GM19023 (cell line): ENCODE data around the gene GPC6.
"Not testable (repeated sequence)": the region's sequence is repeated elsewhere in the genome, so short reads cannot be mapped to it uniquely, and the experiment has no call there.

Experiments
- ATAC-seq: cut with Tn5 transposase; IDR thresholded peaks from one replicate; pipeline ENCODE4 v1.9.1; 2021; ENCODE audit warnings: mild to moderate bottlenecking, moderate library complexity; ENCODE audit not compliant: unreplicated experiment

GPC6 gene

DNA sequence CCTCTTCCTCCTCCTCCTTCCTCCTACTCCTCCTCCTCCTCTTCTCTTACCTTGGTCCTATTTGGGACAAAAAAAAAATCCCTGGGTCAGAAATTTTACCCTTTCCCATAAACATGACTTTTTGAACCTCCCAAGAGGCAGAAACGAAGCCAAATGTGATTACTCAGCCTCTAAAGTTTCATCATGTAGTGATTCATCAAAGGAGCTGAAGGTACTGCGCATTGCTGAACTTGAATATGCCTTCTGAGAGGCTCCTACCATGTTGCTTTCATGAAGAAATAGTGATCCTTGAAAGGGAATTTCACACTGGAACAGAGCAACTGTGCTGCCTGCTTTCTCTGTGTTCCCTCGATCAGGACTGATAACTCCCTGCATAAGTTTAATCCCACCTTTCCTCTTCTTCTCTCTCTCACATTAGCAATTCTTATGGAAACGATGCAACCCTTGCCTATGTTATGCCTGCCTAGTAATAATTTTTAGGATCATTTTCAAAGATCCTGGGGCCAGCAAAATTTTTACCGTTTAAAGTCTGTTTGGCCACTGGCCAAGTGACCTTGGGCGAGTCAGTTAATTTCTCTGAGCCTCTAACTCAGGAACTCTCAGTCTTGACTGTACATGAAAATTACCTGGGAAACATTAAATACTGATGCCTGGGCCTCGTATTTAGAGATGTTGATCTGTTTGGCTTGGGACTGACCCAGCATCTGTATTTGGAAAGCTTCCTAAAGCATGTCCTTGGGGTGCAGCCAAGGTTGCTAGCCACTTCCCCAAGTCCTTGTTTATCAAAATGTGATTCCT is 1103.3 kb downstream of the GPC6 start:
- ATAC-seq: no peak

DNA sequence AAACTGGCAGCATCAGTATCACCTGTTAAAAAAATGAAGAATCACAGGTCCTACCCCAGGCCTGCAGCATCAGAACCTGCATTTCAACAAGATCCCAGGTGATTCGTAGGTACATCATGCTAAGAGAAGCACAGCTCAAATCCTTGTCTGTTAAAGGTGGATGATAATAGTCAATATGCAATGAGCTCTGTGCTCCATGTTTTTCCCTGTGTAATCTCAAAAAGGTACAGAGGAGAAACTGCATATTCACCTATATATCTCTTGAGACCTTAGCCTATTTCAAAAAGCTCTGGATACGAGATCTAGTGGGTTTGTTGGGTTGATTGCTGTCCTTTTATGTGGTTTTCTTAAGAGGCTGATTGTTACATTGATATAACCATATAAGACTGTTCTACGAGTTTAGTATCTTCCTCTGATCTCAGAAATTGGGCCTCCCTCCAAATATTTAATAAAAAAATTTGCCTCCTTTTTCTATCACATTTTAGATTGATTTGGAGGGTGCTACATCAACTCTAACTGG is 1104.0 kb downstream of the GPC6 start:
- no peak for ATAC-seq

DNA sequence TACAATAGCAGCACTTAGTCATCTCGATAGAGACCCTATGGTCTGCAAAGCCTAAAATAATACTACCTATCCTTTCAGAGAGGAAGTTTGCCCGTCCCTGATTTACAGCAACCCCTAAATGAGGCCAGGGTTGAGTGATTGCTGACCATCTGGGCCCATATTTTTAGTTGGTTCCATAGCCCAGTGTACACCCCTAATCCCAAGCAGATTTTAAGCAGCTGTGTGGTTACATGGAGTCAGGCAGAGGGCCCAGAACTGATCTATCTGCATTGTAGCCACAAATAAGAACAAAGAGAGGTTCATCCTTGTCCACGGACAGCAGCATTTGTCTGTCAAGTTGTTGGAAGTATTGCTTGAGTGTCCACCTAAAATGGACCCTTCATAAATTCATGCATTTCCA is 1104.7 kb downstream of the GPC6 start:
- ATAC-seq: no peak

DNA sequence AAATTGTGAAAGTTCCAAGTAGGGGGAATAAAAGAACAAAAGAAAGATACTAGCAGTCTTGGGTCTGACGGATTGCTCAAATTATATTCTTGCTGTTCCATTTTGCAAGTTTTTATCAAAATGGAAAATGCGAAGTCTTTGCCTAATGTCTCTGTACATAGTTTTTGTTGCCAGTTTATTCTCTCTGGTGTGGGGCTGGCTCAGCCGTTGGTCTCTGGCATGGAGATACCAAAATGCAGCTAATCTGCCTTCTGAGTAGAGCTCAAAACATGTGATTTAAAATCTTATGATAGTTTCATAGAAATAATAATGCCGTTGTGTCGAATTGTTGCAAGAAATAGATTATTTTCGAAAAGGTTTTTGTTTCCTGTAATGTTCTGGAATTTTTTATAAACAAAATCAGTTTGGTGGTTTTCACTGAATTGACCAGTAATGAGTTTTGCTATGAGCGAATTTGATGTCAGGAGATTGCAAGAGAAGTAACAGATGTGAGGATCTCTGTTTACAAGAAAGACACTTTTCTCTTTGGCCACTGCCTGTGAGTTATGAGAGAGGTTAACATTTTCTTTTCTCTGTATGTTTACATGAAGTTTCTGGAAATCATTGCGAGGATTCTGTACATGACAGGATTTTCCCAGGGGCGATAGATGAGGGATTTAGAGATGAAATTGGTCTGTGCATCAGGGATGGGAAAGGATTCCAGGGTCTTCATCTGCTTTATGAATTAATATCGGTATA is 1105.9 kb downstream of the GPC6 start:
- ATAC-seq: no peak

DNA sequence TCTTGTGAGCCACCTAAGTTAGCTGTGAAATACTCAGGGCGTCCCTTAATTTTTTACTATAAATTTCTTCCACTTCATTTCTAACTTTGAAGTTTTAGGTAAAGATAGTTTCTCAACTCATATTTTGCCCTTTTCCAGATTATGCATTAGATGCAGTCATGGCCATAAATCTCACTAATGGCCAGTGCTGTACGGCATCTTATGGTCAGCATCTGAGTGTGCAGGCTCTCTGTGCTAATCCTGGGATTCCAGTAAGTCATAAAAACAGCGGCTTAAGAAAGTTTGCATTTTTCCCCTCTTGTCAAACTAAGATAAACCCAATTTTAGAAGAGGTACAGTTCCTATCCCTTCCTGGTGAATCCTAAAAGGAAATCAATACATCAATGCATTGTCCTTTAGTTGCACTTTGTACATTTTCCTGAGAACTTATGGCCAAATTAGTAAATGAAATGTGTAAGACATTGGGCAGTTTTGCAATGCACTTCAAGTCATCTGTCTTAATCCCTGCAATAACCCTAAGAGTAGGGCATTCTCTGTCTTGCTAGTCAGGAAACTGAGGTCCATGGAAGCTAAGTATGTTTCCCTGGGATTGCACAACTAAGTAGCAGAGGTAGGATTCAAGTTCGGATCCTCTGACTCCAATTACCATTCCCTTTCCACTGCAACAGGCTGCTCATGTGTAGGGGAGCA is 1106.7 kb downstream of the GPC6 start:
- no peak for ATAC-seq

DNA sequence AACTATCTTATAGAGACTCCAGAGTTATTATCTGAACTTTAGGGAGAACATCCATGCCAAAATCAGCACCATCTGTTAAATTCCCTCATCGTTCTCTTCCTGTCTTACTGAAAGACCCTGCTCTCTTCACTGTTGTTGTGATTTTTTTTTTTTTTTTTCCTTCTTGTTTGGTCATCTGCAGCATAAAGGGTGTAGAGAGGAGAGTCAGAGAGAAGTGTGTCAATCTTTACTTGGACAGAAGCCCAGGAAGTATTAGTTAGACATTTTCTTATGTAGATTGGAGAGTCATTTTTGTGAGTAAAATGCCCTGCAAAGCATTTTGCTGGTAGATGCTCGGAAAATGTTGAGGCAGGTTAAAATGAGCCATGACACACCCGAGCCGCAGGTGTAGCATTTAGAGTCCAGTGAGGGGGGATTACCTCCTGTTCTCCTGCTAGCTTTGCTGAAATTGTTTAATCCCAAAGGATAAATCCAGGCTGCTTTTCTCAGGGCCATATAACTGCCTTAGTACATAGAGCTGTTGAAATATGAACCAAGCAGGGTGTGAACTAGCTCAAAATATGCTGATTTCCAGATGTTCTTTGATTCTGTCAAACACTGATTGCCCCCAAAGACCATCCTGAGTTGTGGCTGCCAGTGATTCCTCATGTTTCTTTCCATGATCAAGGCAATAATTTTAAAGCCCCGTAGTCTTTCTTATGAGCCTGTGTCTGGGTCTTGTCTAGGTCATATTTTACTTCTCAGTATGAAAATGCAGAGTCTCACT is 1109.3 kb downstream of the GPC6 start:
- ATAC-seq: no peak

DNA sequence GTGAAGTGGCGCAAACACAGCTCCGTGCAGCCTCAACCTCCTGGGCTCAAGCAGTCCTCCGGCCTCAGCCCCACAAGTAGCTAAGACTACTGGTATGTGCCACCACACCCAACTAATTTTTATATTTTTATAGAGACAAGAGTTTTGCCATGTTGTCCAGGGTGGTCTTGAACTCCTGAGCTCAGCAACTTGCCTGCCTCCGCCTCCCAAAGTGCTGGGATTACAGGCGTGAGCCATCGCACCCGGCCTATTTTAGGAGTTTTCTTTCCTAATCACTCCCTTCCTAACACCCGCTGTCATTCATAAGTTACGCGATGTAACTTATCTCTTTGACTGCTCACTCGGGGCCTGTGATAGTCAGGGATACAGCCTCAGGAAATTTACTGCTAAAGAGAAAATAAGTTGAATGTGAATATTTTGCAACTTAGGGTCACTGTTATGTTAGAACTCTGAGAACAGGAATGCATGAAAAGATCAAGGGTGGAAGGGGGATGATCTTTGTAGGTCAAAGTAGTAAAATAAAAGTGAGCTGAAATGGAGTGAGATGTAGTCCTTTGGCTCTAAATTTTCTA is 1112.6 kb downstream of the GPC6 start:
- no peak for ATAC-seq

DNA sequence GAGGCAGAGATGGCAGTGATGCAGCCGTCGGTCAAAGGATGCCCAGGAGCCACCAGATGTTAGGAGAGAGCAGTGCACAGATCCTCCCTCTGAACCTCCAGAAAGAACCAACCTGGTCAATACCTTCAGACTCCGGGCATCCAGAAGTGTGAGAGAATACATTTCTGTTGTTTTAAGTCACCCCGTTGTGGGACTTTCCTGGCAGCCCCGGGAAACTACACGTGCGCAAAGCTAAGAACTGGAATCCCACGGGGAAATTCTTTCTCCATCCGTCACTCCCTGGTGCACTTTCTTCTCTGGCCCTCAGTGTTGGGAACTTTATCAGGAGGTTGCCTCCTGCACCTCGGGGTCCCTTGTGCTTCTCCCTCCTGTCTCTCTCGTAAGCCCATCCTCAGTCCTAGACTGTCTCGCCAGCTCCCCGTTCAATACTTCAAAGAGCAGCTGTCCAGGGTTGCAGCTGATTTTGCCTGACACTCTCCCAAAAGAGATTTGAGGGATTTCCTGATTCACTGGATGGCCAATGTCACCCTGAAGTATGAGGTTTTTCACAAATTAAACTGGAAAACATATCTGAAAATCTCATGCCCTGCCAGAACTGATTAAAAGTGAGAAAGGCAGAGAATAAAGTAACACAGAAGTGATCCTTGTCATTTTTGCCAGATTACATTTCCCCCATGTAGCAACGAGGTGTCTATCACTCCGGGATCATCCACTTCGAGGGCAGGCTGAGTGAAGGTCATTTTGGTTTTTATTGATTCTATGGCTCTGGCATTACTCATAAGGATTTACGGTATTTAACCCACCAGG is 1116.0 kb downstream of the GPC6 start:
- ATAC-seq: no peak

DNA sequence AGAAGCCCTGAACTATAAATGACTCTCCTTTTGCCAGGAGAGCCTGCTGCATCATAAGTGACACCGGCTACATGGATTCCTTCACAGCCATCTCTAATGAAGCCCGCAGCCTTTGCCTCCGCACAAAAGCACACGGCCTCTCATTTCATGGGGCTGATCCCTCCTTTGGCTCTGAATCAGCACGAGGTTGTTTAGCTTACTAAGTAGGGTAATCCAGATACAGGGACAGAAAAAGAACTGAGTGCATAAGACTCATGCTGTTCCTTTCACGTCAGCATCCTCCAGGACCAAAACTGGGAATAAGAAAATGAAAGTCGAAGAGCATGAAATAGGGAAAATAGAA is 1116.6 kb downstream of the GPC6 start:
- no peak for ATAC-seq

DNA sequence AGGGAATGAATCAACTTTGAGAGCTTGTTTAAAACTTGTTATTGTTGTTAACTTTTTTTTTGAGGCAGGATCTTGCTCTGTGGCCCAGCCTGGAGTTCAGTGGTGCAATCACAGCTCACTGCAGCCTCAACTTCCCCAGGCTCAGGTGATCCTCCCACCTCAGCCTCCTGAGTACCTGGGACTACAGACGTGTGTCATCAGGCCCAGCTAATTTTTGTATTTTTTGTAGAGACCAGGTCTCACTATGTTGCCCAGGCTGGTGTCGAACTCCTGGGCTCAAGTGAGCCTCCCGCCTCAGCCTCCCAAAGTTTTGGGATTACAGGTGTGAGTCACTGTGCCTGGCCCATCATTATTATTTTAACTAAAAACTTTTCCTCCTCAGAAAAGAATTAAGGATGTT is 1117.1 kb downstream of the GPC6 start:
- not testable (repeated sequence) for ATAC-seq

DNA sequence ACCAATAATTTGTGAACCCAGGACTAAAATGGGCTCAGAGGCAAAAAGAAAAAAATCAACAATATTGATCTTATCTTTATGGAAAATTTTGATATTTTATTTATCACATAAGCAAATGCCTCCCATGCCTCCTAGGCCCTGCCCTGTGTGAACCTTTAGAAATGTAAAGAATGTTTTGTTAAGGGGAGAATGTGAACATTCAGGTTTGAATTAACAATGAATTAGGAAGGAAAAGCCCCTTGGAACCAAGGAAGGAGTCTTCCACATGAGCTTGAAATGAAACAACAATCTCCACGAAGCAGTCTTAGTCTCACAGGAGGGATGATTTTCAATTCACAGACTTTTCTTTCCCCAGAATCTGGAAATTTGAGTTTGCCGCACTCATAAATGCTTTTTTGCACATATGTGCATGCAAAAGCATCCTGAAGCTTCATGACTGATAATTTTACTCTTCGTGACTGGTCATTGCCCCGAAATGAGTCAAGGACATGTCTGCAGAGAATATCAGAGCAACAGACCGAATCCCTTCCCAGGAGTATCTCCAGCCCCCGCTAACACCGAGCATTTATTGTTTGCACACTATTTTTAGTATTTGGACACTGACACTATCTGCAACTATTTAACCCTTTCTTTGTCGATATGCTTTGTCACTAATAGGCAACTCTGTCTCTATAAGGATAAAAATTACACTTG is 1117.7 kb downstream of the GPC6 start:
- no peak for ATAC-seq

DNA sequence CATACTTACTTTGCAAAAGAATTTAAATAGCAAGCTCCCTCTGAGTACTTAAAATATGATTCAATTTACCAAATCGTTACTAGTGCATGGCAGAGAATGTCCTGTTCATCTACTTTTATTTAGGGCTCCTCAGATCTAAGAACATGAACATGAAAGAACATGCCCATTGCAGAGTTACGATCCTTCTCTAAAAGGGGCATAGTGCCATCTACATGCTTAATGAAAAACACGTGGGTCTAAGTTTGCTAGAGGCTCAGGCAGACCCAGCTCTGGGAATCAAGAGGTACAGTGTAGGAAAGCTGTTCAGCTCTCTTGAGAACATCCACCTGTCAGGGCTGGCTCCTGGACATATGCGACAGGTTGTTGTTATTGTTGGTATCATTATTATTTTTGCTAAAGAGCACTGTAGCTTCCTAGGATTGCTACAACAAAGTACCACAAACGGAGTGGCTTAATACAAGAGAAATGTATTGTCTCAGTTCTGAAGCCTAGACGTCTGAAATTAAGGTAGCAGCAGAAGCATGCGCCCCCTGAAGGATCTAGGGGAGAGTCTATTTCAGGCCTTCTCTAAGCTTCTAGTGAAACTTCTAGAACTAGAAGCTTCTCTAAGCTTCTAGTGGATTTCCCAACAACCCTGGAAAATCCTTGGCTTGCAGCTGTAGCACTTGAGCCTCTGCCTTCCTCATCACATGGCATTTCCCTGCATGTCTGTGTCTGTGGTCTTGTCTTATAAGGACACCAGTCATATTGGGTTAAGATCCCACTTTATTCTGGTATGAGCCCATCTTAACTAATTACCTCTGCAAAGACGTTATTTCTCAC is 1119.0 kb downstream of the GPC6 start:
- no peak for ATAC-seq

DNA sequence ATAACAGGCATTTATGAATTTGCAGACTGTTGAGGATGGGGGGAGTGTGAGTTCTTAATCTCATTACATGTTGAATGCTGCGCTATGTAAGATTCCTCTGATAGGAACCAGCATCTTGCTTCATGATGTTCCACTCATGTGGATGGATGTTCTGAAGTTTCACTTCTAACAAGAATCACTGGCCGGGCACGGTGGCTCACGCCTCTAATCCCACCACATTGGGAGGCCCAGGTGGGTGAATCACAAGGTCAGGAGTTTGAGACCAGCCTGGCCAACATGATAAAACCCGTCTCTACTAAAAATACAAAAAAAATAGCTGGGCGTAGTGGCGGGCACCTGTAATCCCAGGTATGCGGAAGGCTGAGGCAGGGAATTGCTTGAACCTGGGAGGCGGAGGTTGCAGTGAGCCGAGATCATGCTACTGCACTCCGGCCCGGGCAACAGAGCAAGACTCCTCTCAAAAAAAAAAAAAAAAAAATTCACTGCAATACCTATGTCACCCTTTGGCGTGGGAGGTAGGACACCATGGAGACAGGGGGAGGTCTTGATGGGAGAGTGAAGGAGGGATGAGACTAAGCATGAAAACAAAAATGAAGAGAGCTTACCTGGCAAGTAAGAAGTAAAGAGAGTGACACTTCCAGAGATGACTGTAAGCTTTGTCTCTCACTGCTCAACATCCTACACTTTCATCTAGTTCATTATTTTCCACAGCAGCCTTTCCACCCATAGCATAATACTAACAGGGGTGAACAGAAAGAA is 1119.8 kb downstream of the GPC6 start:
- ATAC-seq: no peak

DNA sequence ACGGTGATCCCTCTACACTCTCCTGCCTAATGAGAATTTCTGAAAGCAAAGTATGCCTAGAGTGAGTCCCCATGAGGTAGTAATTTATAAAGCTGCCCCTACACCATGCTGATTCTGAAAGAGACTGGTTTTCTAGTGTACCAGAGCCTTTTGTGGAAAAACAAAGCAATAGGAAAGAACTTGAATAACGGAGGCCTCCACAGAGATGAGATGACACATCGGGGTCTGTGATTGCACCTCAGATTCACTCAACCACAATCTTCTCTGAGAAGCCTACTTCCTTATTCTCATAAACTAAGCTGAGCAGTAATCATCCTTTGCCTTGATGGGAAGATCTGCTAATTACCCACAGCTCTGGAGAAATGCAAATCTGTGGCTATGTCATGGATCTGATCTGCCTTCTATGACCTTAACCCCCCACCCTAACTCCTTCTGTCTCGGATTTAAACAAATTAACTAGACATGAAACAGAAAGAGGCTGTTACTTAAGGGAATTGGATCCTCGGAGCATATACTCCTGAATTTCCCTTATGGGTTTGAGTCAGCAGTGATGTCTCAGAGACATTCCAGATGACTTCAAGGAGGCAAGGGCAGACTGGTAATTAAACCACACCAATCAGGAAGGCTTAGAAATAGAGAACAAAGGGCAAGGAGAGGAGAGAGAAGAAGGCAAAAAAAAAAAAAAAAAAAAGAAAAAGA is 1124.8 kb downstream of the GPC6 start:
- no peak for ATAC-seq

DNA sequence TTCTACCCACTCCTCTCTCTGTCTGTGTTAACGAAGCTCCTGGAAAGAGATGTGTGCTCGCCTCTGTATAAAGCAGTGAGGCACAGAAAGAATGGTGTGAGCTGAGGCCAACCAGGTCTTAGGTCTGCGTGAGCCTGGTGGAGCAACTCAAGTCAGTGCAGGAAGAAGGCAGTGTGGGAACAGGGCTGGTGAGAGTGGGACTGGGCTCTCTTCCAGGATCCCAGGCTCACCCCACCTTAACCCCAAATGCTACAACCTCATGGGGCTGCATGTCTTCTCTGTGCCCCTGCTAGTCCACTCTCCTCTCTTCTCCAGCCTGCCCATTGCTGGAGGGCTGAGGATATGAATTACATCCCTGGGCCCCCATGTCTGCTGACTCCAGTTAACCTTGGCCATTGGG is 1125.5 kb downstream of the GPC6 start:
- ATAC-seq: no peak

DNA sequence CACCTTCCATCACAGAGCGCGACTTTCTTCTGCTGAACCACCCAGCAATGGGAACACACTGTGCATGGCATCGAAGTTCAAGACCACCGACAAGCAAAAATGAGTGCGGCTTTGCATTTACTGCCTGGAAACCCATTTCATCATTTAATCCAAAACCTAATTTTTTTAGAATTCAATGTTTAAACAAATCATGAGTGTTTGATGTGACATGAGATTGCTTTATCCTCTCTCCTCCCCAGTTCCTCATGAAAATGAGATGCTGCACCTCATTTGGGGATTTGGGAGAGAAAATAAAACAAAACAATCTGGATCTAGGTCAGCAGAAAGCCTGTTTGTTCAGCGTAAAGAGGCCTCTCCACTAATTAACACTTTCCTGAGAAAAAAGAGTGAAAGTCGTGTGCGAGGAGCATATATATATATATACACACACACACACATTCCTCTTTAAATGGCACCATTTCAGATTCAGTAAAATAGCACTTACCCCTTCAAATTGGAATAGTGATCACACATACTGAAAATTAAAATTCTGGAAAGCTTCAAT is 1126.6 kb downstream of the GPC6 start:
- no peak for ATAC-seq

DNA sequence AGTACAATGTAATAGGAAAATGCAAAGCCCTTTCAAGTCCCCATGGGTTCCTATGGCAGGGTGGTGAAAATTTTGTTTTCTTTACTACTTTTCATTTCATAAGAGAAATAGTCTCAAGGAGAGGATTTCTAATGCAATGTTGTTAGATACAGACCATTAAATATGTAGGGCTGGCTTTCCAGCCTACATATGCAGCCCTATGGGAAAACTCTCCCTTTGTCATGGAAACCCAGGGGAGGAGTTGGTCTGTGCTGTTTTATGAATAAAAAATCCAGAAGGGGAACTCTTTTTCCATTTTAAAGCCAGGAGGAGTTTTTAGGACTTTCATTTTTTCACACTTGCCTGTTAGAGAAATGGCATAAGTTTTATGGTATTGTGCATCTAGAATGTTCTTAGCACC is 1133.3 kb downstream of the GPC6 start:
- ATAC-seq: no peak
